A549 (cell line): ENCODE data around the gene TBC1D10B. TPM values are rescaled to one million over a fixed set of nuclear protein-coding genes. Genes with fewer than 3 reads are reported as not detected.

Source experiments
- ATAC-seq, 2 experiments: fragments of 200-7000 bp in 1 of 2; fragments of >200 bp in 1 of 2; cut with Nextera tagmentation in 1 of 2; cut with Tn5 transposase in 1 of 2; 3 replicates each; pipeline versions ENCODE4 v1.8.0 to v1.9.1; 2018 to 2020; ENCODE audit warnings: mild to moderate bottlenecking in 1 of 2, moderate library complexity in 1 of 2
- CTCF ChIA-PET: fragments of 300-600 bp; sonication (Branson Sonifier 250); formaldehyde crosslinking; extraction: SDS; loops from one replicate; lab custom pipeline; 2021; ENCODE audit warnings: antibody characterized with exemption, inconsistent platforms; lab: Yijun Ruan, JAX
- POLR2A ChIA-PET: fragments of 350-600 bp; formaldehyde crosslinking; extraction: SDS; loops from one replicate; lab custom pipeline; 2021; ENCODE audit warnings: antibody characterized with exemption, inconsistent platforms; lab: Yijun Ruan, JAX
- DNase-seq, 2 experiments: peaks; one replicate each; pipeline versions ENCODE4 v3.0.0 to v3.0.0-alpha.2; 2011 to 2016; ENCODE audit warnings: low read depth in 1 of 2, low spot score in 1 of 2
- FAIRE-seq: peaks from 2 replicates; lab custom pipeline; 2011; peaks lifted over from hg19 to GRCh38; lab: Jason Lieb, UNC
- H3K27ac ChIP-seq, 2 experiments: fragments of >200 bp; sonication (Bioruptor Twin); formaldehyde crosslinking; 3 replicates each; pipeline ENCODE4 v1.5.1; 2016 to 2017
- H3K4me1 ChIP-seq: fragments of >200 bp; sonication (Bioruptor Twin); formaldehyde crosslinking; 3 replicates; pipeline ENCODE4 v1.6.1; 2016
- H3K4me2 ChIP-seq: fragments of >200 bp; sonication (Bioruptor Twin); formaldehyde crosslinking; 3 replicates; pipeline ENCODE4 v1.6.1; 2016
- H3K4me3 ChIP-seq: fragments of >200 bp; sonication (Bioruptor Twin); formaldehyde crosslinking; 3 replicates; pipeline ENCODE4 v1.5.1; 2016
- H3K9me3 ChIP-seq: fragments of >200 bp; sonication (Bioruptor Twin); formaldehyde crosslinking; 3 replicates; pipeline ENCODE4 v1.6.1; 2016
- CBX2 ChIP-seq: fragments of 200-600 bp; sonication (generic); IDR thresholded peaks from 2 replicates; pipeline ENCODE4 v1.6.1; 2016; ENCODE audit warnings: low read depth, mild to moderate bottlenecking, borderline replicate concordance
- CHD2 ChIP-seq: fragments of 150-350 bp; IDR thresholded peaks from 2 replicates; pipeline ENCODE4 v1.6.1; 2014; ENCODE audit warnings: low read length; ENCODE audit not compliant: partially characterized antibody
- FOXS1 ChIP-seq: fragments of 250-450 bp; sonication (Bioruptor Pico); IDR thresholded peaks from 2 replicates; pipeline ENCODE4 v1.5.0; 2020; ENCODE audit warnings: mild to moderate bottlenecking, moderate library complexity
- HOXB5 ChIP-seq: fragments of 250-450 bp; sonication (Bioruptor Pico); IDR thresholded peaks from 2 replicates; pipeline ENCODE4 v1.5.0; 2020; ENCODE audit warnings: mild to moderate bottlenecking, moderate library complexity
- MAFK ChIP-seq: fragments of 450-650 bp; IDR thresholded peaks from 2 replicates; pipeline ENCODE4 v1.6.1; 2014; ENCODE audit not compliant: partially characterized antibody
- POLR2A ChIP-seq: IDR thresholded peaks from 2 replicates; pipeline ENCODE4 v1.6.1; 2012; ENCODE audit warnings: mild to moderate bottlenecking, low read length
- RARB ChIP-seq: fragments of 250-450 bp; sonication (Bioruptor Pico); IDR thresholded peaks from 2 replicates; pipeline ENCODE4 v1.8.0; 2021; ENCODE audit warnings: mild to moderate bottlenecking, moderate library complexity
- RFX5 ChIP-seq: fragments of 450-650 bp; IDR thresholded peaks from 2 replicates; pipeline ENCODE4 v1.7.1; 2014; ENCODE audit warnings: antibody characterized with exemption, mild to moderate bottlenecking, moderate library complexity
- RNF2 ChIP-seq: fragments of 200-600 bp; sonication (generic); IDR thresholded peaks from 2 replicates; pipeline ENCODE4 v1.6.1; 2016; ENCODE audit warnings: low read depth, mild to moderate bottlenecking, antibody characterized with exemption, moderate library complexity, borderline replicate concordance
- TFCP2L1 ChIP-seq: fragments of 250-450 bp; sonication (Bioruptor Pico); IDR thresholded peaks from 2 replicates; pipeline ENCODE4 v1.5.0; 2021; ENCODE audit warnings: mild to moderate bottlenecking
- ZSCAN20 ChIP-seq: fragments of 250-450 bp; sonication (Bioruptor Pico); IDR thresholded peaks from 2 replicates; pipeline ENCODE4 v1.8.0; 2022; ENCODE audit warnings: mild to moderate bottlenecking, moderate library complexity
- WGBS: methylation state at CpG from one replicate; pipeline ENCODE4 v1.1.6; 2017; ENCODE audit errors: missing lambda C conversion rate; 5-methylcytosine and 5-hydroxymethylcytosine counted together
- polyA minus RNA-seq: library from RNA; depleted of rRNA, polyadenylated mRNA; stranded (reverse); fragments of >200 nt; gene quantifications from 2 replicates; pipeline ENCODE4 v1.2.3, GENCODE V29; 2011; rRNA and poly(A)+ RNA removed
- polyA plus RNA-seq, 4 experiments: library from polyadenylated mRNA; depleted of rRNA in 3 of 4; stranded (reverse); fragments of >200 nt; fragmentation: RNase III in 1 of 4; extraction: RNeasy Plus Mini Kit Qiagen cat#74134 plus additional on column Dnase treatment in 1 of 4; gene quantifications; 2 replicates in 3 of 4; 3 replicates in 1 of 4; pipeline ENCODE4 v1.2.3, GENCODE V29; 2011 to 2017
- TF ChIP-seq, protein P1 (sequence below): fragments of 250-450 bp; sonication (Bioruptor Pico); IDR thresholded peaks from 2 replicates; pipeline ENCODE4 v1.5.0; 2020; ENCODE audit warnings: low read depth, mild to moderate bottlenecking, moderate library complexity
- TF ChIP-seq, protein P2 (sequence below): fragments of 450-650 bp; IDR thresholded peaks from 2 replicates; pipeline ENCODE4 v1.6.1; 2014; ENCODE audit warnings: antibody characterized with exemption
- TF ChIP-seq, protein P3 (sequence below): IDR thresholded peaks from 2 replicates; pipeline ENCODE4 v1.6.1; 2012
- TF ChIP-seq, protein P4 (sequence below): fragments of >200 bp; sonication (Bioruptor Twin); formaldehyde crosslinking; IDR thresholded peaks from 3 replicates; pipeline ENCODE4 v1.5.1; 2016

The TBC1D10B gene, protein sequence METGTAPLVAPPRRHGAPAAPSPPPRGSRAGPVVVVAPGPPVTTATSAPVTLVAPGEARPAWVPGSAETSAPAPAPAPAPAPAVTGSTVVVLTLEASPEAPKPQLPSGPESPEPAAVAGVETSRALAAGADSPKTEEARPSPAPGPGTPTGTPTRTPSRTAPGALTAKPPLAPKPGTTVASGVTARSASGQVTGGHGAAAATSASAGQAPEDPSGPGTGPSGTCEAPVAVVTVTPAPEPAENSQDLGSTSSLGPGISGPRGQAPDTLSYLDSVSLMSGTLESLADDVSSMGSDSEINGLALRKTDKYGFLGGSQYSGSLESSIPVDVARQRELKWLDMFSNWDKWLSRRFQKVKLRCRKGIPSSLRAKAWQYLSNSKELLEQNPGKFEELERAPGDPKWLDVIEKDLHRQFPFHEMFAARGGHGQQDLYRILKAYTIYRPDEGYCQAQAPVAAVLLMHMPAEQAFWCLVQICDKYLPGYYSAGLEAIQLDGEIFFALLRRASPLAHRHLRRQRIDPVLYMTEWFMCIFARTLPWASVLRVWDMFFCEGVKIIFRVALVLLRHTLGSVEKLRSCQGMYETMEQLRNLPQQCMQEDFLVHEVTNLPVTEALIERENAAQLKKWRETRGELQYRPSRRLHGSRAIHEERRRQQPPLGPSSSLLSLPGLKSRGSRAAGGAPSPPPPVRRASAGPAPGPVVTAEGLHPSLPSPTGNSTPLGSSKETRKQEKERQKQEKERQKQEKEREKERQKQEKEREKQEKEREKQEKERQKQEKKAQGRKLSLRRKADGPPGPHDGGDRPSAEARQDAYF
- polyA plus RNA-seq (2011; rRNA removed) (10.9 and 12.6 TPM in 2 replicates), polyA plus RNA-seq (2017; fragmentation: RNase III; extraction: RNeasy Plus Mini Kit Qiagen cat#74134 plus additional on column Dnase treatment) (21.5 to 24.0 TPM (median 23.2 TPM) in 3 replicates), polyA minus RNA-seq (21.7 and 27.9 TPM in 2 replicates)
- 19.3 and 22.4 TPM in 2 replicates for polyA plus RNA-seq (2012; cell fraction: cytosol; rRNA removed)
- polyA plus RNA-seq (2012; cell fraction: nucleus; rRNA removed), result 35.7 and 37.3 TPM in 2 replicates

DNA sequence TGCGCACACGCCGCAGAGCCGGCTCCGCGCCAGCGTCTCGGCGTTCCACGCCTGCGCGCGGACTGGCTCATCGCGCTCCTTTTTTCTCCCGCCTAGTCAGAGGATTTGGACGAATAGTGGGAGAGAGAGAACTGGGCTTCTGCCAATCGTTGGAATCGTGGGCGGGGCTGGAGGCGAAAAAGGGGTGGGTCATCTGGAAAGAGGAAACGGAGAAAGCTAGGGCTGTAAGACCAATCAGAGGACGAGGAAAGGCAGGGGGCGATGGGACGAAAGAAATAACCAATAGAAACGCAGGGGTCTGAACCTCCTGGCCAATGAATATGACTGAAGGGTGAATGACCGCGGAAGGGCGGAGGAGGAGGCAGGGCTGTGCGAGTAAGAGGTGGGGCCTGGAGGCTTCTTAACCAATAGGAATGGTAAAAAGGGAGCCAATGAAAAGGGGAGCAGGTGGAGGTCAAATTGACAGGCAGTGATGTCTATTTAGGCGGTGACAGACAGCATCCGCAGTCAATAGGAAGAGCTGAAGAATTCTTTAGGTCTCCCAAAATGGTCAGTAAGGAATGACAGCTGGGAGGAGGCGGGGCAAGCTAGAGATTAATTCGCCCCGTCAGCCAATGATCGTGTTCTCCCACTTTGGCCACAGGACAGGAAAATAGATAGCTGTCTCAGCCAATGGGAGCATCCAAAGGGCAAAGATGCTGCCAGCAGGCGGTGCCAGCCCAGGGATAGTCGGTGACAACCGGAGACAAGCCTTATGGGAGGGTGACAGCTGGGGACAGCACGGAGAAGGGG, at the start of gene TBC1D10B:
Gene TBC1D10B, minus strand, starts transcription at position 39 of the 792 bp plus-strand sequence. CDS start 311 bp downstream, outside the sequence.
- TF ChIP-seq, protein P1, sequence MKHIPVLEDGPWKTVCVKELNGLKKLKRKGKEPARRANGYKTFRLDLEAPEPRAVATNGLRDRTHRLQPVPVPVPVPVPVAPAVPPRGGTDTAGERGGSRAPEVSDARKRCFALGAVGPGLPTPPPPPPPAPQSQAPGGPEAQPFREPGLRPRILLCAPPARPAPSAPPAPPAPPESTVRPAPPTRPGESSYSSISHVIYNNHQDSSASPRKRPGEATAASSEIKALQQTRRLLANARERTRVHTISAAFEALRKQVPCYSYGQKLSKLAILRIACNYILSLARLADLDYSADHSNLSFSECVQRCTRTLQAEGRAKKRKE (CRISPR knock-in tag), result no peak
- TF ChIP-seq RFX5 (peak; percentile 79), CBX2 (no peak), MAFK (peak; percentile 89), ZSCAN20 (CRISPR knock-in tag) (no peak), POLR2A (peak; percentile 31), HOXB5 (CRISPR knock-in tag) (peak; percentile 100), CHD2 (peak; percentile 4), RARB (no peak), FOXS1 (CRISPR knock-in tag) (no peak)
- TF ChIP-seq, protein P2, sequence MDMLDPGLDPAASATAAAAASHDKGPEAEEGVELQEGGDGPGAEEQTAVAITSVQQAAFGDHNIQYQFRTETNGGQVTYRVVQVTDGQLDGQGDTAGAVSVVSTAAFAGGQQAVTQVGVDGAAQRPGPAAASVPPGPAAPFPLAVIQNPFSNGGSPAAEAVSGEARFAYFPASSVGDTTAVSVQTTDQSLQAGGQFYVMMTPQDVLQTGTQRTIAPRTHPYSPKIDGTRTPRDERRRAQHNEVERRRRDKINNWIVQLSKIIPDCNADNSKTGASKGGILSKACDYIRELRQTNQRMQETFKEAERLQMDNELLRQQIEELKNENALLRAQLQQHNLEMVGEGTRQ, result peak; percentile 4; the same call in 1 of the 2 replicates
- TF ChIP-seq, protein P3, sequence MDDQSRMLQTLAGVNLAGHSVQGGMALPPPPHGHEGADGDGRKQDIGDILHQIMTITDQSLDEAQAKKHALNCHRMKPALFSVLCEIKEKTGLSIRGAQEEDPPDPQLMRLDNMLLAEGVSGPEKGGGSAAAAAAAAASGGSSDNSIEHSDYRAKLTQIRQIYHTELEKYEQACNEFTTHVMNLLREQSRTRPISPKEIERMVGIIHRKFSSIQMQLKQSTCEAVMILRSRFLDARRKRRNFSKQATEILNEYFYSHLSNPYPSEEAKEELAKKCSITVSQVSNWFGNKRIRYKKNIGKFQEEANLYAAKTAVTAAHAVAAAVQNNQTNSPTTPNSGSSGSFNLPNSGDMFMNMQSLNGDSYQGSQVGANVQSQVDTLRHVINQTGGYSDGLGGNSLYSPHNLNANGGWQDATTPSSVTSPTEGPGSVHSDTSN, result peak; percentile 98
- Histone ChIP-seq H3K4me2 (peak within 1 kb of the TSS; percentile 80), H3K4me1 (peaks cover 20% of the 10 kb centered on the region), H3K4me3 (peak within 1 kb of the TSS; percentile 76), H3K9me3 (no peaks in the 10 kb centered on the region), H3K27ac (peak within 1 kb of the TSS; percentile 96 to 98)
- DNase-seq, result peak; percentile 100
- peak; percentile 93 for FAIRE-seq
- WGBS, result 1% methylated on average over 27 of the region's 40 CpGs
- CTCF ChIA-PET, result interaction anchor here (0.7 to 1.9 kb wide), 9 partner anchors 9 to 249 kb away, joined by 3 to 10 read pairs (median 3); partner anchors contain the start of genes CD2BP2, DCTPP1 and ZNF48
- ATAC-seq, result peak; percentile 87 to 94
- POLR2A ChIA-PET, result interaction anchor here (0.7 to 2.0 kb wide), 12 partner anchors 12 to 305 kb away, joined by 3 to 17 read pairs (median 4); partner anchors contain the start of genes ALDOA, CD2BP2, PRR14 and ZNF48

DNA sequence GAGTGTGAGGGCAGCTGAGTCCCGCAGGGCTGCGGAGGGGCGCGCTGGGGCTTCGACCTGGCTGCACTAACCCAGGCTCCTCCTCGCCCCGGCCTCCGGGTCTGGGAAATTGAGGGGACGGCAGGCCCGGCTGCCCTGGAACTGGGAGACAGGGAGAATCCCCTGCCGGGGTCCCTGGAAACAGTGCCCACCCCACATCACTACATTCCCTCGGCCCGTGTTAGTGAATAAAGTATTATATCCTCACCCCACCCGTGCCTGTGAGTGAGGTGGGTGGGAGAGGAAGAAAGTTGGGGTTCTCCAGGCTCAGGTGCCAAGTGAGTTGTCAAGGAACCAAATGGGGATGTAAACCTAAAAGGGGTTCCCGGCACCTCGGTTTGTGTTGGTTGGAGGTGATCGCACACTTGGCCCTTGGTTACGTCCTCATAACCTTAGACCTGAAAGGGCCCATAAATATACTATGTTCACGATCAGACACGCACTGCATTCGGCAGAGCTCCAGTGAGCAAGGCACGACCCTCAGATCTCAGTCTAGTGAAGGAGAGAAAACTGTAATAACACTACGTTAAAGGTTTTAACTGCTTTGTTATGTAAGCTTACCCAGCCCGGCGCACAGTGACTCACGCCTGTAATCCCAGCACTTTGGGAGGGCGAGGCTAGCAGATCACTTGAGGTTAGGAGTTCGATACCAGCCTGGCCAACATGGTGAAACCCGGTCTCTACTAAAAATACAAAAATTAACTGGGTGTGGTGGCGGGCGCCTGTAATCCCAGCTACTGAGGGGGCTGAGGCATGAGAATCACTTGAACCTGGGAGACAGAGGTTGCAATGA, 48.3 kb upstream of the TBC1D10B start:
- POLR2A ChIA-PET, result interaction anchor here (0.6 to 1.9 kb wide), 15 partner anchors 9 to 353 kb away, joined by 3 to 23 read pairs (median 4); partner anchors contain the start of genes ALDOA, CD2BP2, DCTPP1 and TBX6
- Histone ChIP-seq H3K27ac (peak overlapping the region; percentile 89 to 91), H3K4me3 (peak overlapping the region; percentile 66), H3K4me1 (peaks cover 12% of the 10 kb centered on the region; the same call in 2 of the 3 replicates), H3K4me2 (peak overlapping the region; percentile 85), H3K9me3 (no peaks in the 10 kb centered on the region)
- FAIRE-seq, result no peak
- 68% methylated on average over 27 of the region's 31 CpGs for WGBS
- DNase-seq, result peak in 1 of 2 experiments; percentile 36
- CTCF ChIA-PET, result interaction anchor here (0.5 to 5.3 kb wide), 16 partner anchors 8 to 383 kb away, joined by 3 to 68 read pairs (median 4); partner anchors contain the start of genes DCTPP1, ZNF48 and ZNF771
- peak; percentile 1 to 7; a peak in 2 of 6 replicates for ATAC-seq
- TF ChIP-seq, protein P4, sequence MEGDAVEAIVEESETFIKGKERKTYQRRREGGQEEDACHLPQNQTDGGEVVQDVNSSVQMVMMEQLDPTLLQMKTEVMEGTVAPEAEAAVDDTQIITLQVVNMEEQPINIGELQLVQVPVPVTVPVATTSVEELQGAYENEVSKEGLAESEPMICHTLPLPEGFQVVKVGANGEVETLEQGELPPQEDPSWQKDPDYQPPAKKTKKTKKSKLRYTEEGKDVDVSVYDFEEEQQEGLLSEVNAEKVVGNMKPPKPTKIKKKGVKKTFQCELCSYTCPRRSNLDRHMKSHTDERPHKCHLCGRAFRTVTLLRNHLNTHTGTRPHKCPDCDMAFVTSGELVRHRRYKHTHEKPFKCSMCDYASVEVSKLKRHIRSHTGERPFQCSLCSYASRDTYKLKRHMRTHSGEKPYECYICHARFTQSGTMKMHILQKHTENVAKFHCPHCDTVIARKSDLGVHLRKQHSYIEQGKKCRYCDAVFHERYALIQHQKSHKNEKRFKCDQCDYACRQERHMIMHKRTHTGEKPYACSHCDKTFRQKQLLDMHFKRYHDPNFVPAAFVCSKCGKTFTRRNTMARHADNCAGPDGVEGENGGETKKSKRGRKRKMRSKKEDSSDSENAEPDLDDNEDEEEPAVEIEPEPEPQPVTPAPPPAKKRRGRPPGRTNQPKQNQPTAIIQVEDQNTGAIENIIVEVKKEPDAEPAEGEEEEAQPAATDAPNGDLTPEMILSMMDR, result 0 out of 3 replicates have a peak, but pooled peaks have one; percentile 3
- no peak for TF ChIP-seq CHD2
- 0 out of 2 replicates have a peak, but pooled peaks have one; percentile 5 for TF ChIP-seq RNF2
- 0 out of 2 replicates have a peak, but pooled peaks have one; percentile 24 for TF ChIP-seq TFCP2L1 (CRISPR knock-in tag)
